Suprapubic skin (tissue), 4 donors: ENCODE measurements around the gene ZNF705A.

Source experiments
- CTCF ChIP-seq, 2 donors: fragments of 200-600 bp in 1 of 2; fragments of 450-650 bp in 1 of 2; sonication (generic) in 1 of 2; IDR thresholded peaks; one replicate each; pipeline ENCODE4 v1.5.1; 2016 to 2019; ENCODE audit warnings: antibody characterized with exemption in 2 of 2, mild to moderate bottlenecking in 1 of 2, moderate library complexity in 1 of 2
- POLR2A ChIP-seq, 2 donors: fragments of 450-650 bp; IDR thresholded peaks; one replicate each; pipeline ENCODE4 v1.6.1; 2017; ENCODE audit warnings: antibody characterized with exemption in 2 of 2, mild to moderate bottlenecking in 2 of 2, moderate library complexity in 2 of 2
- POLR2AphosphoS5 ChIP-seq, 3 donors: sonication (generic); formaldehyde crosslinking; IDR thresholded peaks; one replicate each; pipeline ENCODE4 v1.6.1; 2017; ENCODE audit warnings: antibody characterized with exemption in 3 of 3

GRCh38 chr12:8146442-8146771 is 10.4 kb upstream of the ZNF705A start:
- no peak for TF ChIP-seq POLR2AphosphoS5 (IDR thresholded peaks at IDR 0.05)
- no peak for TF ChIP-seq CTCF (IDR thresholded peaks at IDR 0.05)
- no peak for TF ChIP-seq POLR2A (IDR thresholded peaks at IDR 0.05)
